Stimulated activated CD8-positive, alpha-beta memory T cell treated with anti-CD3 and anti-CD28 coated beads, Interleukin-4, amount 100 ng/mL, for 24 hours (primary cell): ENCODE measurements around the gene CNPY1.
A peak's percentile ranks its signal among the peaks of the same experiment; 100 is the strongest.

Source experiments
- DNase-seq: peaks from one replicate; pipeline ENCODE4 v3.0.0-alpha.2; 2020; ENCODE audit warnings: low read depth

The CNPY1 gene

GRCh38 chr7:155558961-155559360, 12.6 kb upstream of the CNPY1 start:
- no peak for DNase-seq

- no peak for DNase-seq
Measured at GRCh38 chr7:155558351-155558750, 12.0 kb upstream of the CNPY1 start.

GRCh38 chr7:155557778-155558177, 11.4 kb upstream of the CNPY1 start:
- no peak for DNase-seq

- no peak for DNase-seq
Measured at GRCh38 chr7:155556763-155557162, 10.4 kb upstream of the CNPY1 start.

- no peak for DNase-seq
Measured at GRCh38 chr7:155555116-155555695, 8.8 kb upstream of the CNPY1 start.

GRCh38 chr7:155553871-155554270, 7.5 kb upstream of the CNPY1 start:
- no peak for DNase-seq

GRCh38 chr7:155551785-155552611, 5.6 kb upstream of the CNPY1 start:
- DNase-seq, result no peak

- DNase-seq, result no peak
Measured at GRCh38 chr7:155550916-155551315, 4.6 kb upstream of the CNPY1 start.

- DNase-seq, result no peak
Measured at GRCh38 chr7:155549226-155549625, 2.9 kb upstream of the CNPY1 start.

- DNase-seq, result no peak
Measured at GRCh38 chr7:155547161-155547791, 917 bp upstream of the CNPY1 start.

- no peak for DNase-seq
Measured at GRCh38 chr7:155545348-155545747, 1.0 kb downstream of the CNPY1 start.

- DNase-seq, result no peak
Measured at GRCh38 chr7:155544485-155544884, 1.9 kb downstream of the CNPY1 start.

- DNase-seq, result no peak
Measured at GRCh38 chr7:155543926-155544325, 2.4 kb downstream of the CNPY1 start.

GRCh38 chr7:155543011-155543876, 3.1 kb downstream of the CNPY1 start:
- DNase-seq, result no peak

- no peak for DNase-seq
Measured at GRCh38 chr7:155541986-155542675, 4.2 kb downstream of the CNPY1 start.

GRCh38 chr7:155540553-155540952, 5.8 kb downstream of the CNPY1 start:
- DNase-seq, result no peak

GRCh38 chr7:155538293-155538692, 8.1 kb downstream of the CNPY1 start:
- DNase-seq, result no peak

- no peak for DNase-seq
Measured at GRCh38 chr7:155536451-155536850, 9.9 kb downstream of the CNPY1 start.

- no peak for DNase-seq
Measured at GRCh38 chr7:155534691-155535090, 11.7 kb downstream of the CNPY1 start.

GRCh38 chr7:155533827-155534690, 12.3 kb downstream of the CNPY1 start:
- peak; percentile 29 for DNase-seq
